B cell (primary cell): ENCODE results near the gene TMEM63A. TPM values are rescaled to one million over a fixed set of nuclear protein-coding genes. Genes with fewer than 3 reads are reported as not detected.

Source experiments
- ATAC-seq: fragments of 200-7000 bp; cut with Tn5 transposase; one replicate; pipeline ENCODE4 v1.10.0; 2021; ENCODE audit warnings: low read depth, mild to moderate bottlenecking, moderate number of reproducible peaks, moderate library complexity
- CTCF ChIA-PET: fragments of 350-600 bp; sonication (Branson Sonifier 250); formaldehyde crosslinking; loops from one replicate; lab custom pipeline; 2021; ENCODE audit warnings: antibody characterized with exemption, inconsistent platforms; lab: Charles Lee
- POLR2A ChIA-PET: fragments of 350-600 bp; sonication (Branson Sonifier 250); formaldehyde crosslinking; loops from one replicate; lab custom pipeline; 2021; ENCODE audit warnings: antibody characterized with exemption; lab: Charles Lee
- DNase-seq: peaks from one replicate; pipeline ENCODE4 v3.0.0; 2013
- H2AFZ ChIP-seq: 2 replicates; pipeline ENCODE4 v1.6.1; 2012; ENCODE audit warnings: mild to moderate bottlenecking, low read depth, low read length; ENCODE audit not compliant: insufficient read depth, poor library complexity, severe bottlenecking
- H3K27ac ChIP-seq, 2 donors: 1 replicate in 1 of 2; 2 replicates in 1 of 2; pipeline ENCODE4 v1.5.1; 2012 to 2013; ENCODE audit warnings: low read length in 2 of 2, mild to moderate bottlenecking in 2 of 2, moderate library complexity in 1 of 2
- H3K27me3 ChIP-seq, 4 experiments: fragments of 200-600 bp in 1 of 4; sonication (generic) in 1 of 4; replicated peaks in 1 of 4; 1 replicate in 2 of 4; 2 replicates in 2 of 4; pipeline versions ENCODE4 v1.6.1 to v1.7.0; 2013 to 2016; ENCODE audit warnings: low read length in 3 of 4, mild to moderate bottlenecking in 2 of 4, mixed read lengths in 1 of 4, moderate library complexity in 1 of 4; ENCODE audit not compliant: insufficient read depth in 4 of 4, control insufficient read depth in 3 of 4; ENCODE audit errors: control extremely low read depth in 1 of 4
- H3K36me3 ChIP-seq, 2 experiments: replicated peaks in 1 of 2; 1 replicate in 1 of 2; 2 replicates in 1 of 2; pipeline versions ENCODE4 v1.6.1 to v1.7.1; 2013; ENCODE audit warnings: low read length in 1 of 2; ENCODE audit not compliant: insufficient read depth in 2 of 2, control insufficient read depth in 1 of 2; ENCODE audit errors: control extremely low read depth in 1 of 2, extremely low read depth in 1 of 2
- H3K4me1 ChIP-seq, 2 donors: fragments of 200-600 bp in 1 of 2; sonication (generic) in 1 of 2; 1 replicate in 1 of 2; 2 replicates in 1 of 2; pipeline versions ENCODE4 v1.5.1 to v1.6.1; 2013 to 2017; ENCODE audit warnings: low read length in 2 of 2; ENCODE audit not compliant: control insufficient read depth in 2 of 2, insufficient read depth in 2 of 2
- H3K4me2 ChIP-seq: replicated peaks from 2 replicates; pipeline ENCODE3; 2012; ENCODE audit warnings: mild to moderate bottlenecking, low read depth, low read length; ENCODE audit not compliant: poor library complexity, severe bottlenecking
- H3K4me3 ChIP-seq, 5 experiments: fragments of 200-600 bp in 1 of 5; sonication (generic) in 1 of 5; 1 replicate in 3 of 5; 2 replicates in 2 of 5; pipeline versions ENCODE4 v1.5.1 to v1.7.0; 2011 to 2016; ENCODE audit warnings: low read length in 4 of 5, mild to moderate bottlenecking in 4 of 5, low read depth in 2 of 5, control low read depth in 1 of 5, moderate library complexity in 1 of 5; ENCODE audit not compliant: insufficient read depth in 1 of 5; ENCODE audit errors: control extremely low read depth in 1 of 5, extremely low read depth in 1 of 5
- H3K79me2 ChIP-seq: fragments of 200-600 bp; sonication (generic); one replicate; pipeline ENCODE4 v1.6.0; 2016; ENCODE audit warnings: low read length; ENCODE audit not compliant: control insufficient read depth, insufficient read depth
- H3K9ac ChIP-seq: fragments of 200-600 bp; sonication (generic); 2 replicates; pipeline ENCODE4 v1.6.1; 2017; ENCODE audit warnings: mild to moderate bottlenecking, low read length, moderate library complexity
- H3K9me3 ChIP-seq, 3 donors: one replicate each; pipeline versions ENCODE4 v1.6.1 to v1.7.1; 2013; ENCODE audit warnings: low read length in 2 of 3; ENCODE audit not compliant: control insufficient read depth in 2 of 3, insufficient read depth in 1 of 3; ENCODE audit errors: control extremely low read depth in 1 of 3
- H4K20me1 ChIP-seq: 2 replicates; pipeline ENCODE4 v1.6.0; 2012; ENCODE audit warnings: mild to moderate bottlenecking, low read length; ENCODE audit not compliant: insufficient read depth, control insufficient read depth, poor library complexity, severe bottlenecking
- H3K27ac Mint-ChIP-seq: one replicate; pipeline ENCODE4 v1.8.0; 2021; ENCODE audit warnings: mixed read lengths
- H3K27me3 Mint-ChIP-seq: one replicate; pipeline ENCODE4 v1.8.0; 2021; ENCODE audit warnings: mixed read lengths
- H3K4me1 Mint-ChIP-seq: one replicate; pipeline ENCODE4 v1.8.0; 2021; ENCODE audit warnings: mixed read lengths
- H3K4me3 Mint-ChIP-seq: one replicate; pipeline ENCODE4 v1.8.0; 2021; ENCODE audit warnings: mixed read lengths
- H3K9me3 Mint-ChIP-seq: one replicate; pipeline ENCODE4 v1.8.0; 2022; ENCODE audit warnings: mixed read lengths; ENCODE audit not compliant: insufficient read depth
- CTCF ChIP-seq: fragments of 200-600 bp; IDR thresholded peaks from one replicate; pipeline ENCODE4 v1.8.0; 2022; ENCODE audit warnings: antibody characterized with exemption, mild to moderate bottlenecking
- EZH2 ChIP-seq: IDR thresholded peaks from 2 replicates; pipeline ENCODE4 v1.6.1; 2012; ENCODE audit warnings: borderline replicate concordance, low read depth, mild to moderate bottlenecking, moderate library complexity, low read length; ENCODE audit not compliant: insufficient read depth, poor library complexity, severe bottlenecking
- WGBS: methylation state at CpG from one replicate; pipeline ENCODE4 v1.1.5; 2013; ENCODE audit warnings: missing lambda C conversion rate; ENCODE audit not compliant: insufficient coverage; 5-methylcytosine and 5-hydroxymethylcytosine counted together
- intact Hi-C: fragments of 100-400 bp; cut with micrococcal nuclease; formaldehyde crosslinking; loops from one replicate; pipeline ENCODE4 v1.10.0; 2022
- polyA plus RNA-seq: library from polyadenylated mRNA; depleted of rRNA; stranded (reverse); fragments of >200 nt; gene quantifications from 2 replicates; pipeline ENCODE4 v1.2.3, GENCODE V29; 2012
- total RNA-seq, 2 donors: library from RNA; stranded (reverse); fragments of 120-200 nt in 1 of 2; gene quantifications; 1 replicate in 1 of 2; 2 replicates in 1 of 2; pipeline versions ENCODE4 v1.2.3 to v1.2.4, GENCODE V29; 2013 to 2022

TMEM63A gene
- total and polyA plus RNA-seq, 2 donors (not counting 1 experiment from before 2014, with no cell fraction given) = 209 to 238 TPM

- H3K4me3 ChIP-seq = no peak overlapping the region
- H4K20me1 ChIP-seq = peaks cover under 1% of the 10 kb centered on the region
- no peak overlapping the region for H3K4me2 ChIP-seq
- 93% methylated on average over 3 of the region's 6 CpGs for WGBS
- no peaks in the 10 kb centered on the region for H3K9me3 Mint-ChIP-seq
- H2AFZ ChIP-seq = no peak overlapping the region
- ChIA-PET POLR2A (no interaction called here), CTCF (interaction anchor here (1.3 kb wide), 1 partner anchor 440 kb away, joined by 3 read pairs; no protein-coding TSS in a partner anchor)
- peaks cover 16% of the 10 kb centered on the region for H3K4me1 Mint-ChIP-seq
- no peaks in the 10 kb centered on the region for H3K79me2 ChIP-seq
- intact Hi-C loops = loop anchor here (10.0 kb wide), 1 partner anchor 360 kb away; no protein-coding TSS in a partner anchor
- H3K36me3 ChIP-seq = peaks cover 4 to 30% of the 10 kb centered on the region in 2 experiments
- no peak overlapping the region for H3K27ac ChIP-seq
- no peak for ATAC-seq
- TF ChIP-seq EZH2 = no peak
- no peak for TF ChIP-seq CTCF
- H3K4me1 ChIP-seq = peaks cover 18 to 19% of the 10 kb centered on the region in 2 donors
- no peaks in the 10 kb centered on the region for H3K27me3 Mint-ChIP-seq
- H3K4me3 Mint-ChIP-seq = no peak overlapping the region
- H3K27ac Mint-ChIP-seq = no peak overlapping the region
- no peak for DNase-seq
- H3K27me3 ChIP-seq = no peaks in the 10 kb centered on the region
- no peak overlapping the region for H3K9ac ChIP-seq
- H3K9me3 ChIP-seq = peaks cover 0 to 4% (median 0%) of the 10 kb centered on the region in 3 donors
Measured at GRCh38 chr1:225914947-225915346, 32.8 kb upstream of the TMEM63A start.

- H3K79me2 ChIP-seq = no peaks in the 10 kb centered on the region
- DNase-seq (no peak), ATAC-seq (no peak)
- no peak overlapping the region for H3K4me2 ChIP-seq
- no peak overlapping the region for H3K9ac ChIP-seq
- no peaks in the 10 kb centered on the region for H3K27me3 ChIP-seq
- peaks cover 23 to 25% of the 10 kb centered on the region in 2 donors for H3K4me1 ChIP-seq
- no peaks in the 10 kb centered on the region for H4K20me1 ChIP-seq
- ChIA-PET POLR2A (no interaction called here), CTCF (interaction anchor here (1.3 kb wide), 1 partner anchor 440 kb away, joined by 3 read pairs; no protein-coding TSS in a partner anchor)
- peaks cover 0 to 4% (median 0%) of the 10 kb centered on the region in 3 donors for H3K9me3 ChIP-seq
- intact Hi-C loops = loop anchor here (10.0 kb wide), 1 partner anchor 360 kb away; no protein-coding TSS in a partner anchor
- H3K9me3 Mint-ChIP-seq = no peaks in the 10 kb centered on the region
- no peak overlapping the region for H3K27ac Mint-ChIP-seq
- no peak overlapping the region for H3K27ac ChIP-seq
- peaks cover 4 to 24% of the 10 kb centered on the region in 2 experiments for H3K36me3 ChIP-seq
- 91% methylated on average over 4 of the region's 6 CpGs for WGBS
- H3K4me1 Mint-ChIP-seq = peaks cover 20% of the 10 kb centered on the region
- H2AFZ ChIP-seq = no peak overlapping the region
- no peaks in the 10 kb centered on the region for H3K27me3 Mint-ChIP-seq
- no peak overlapping the region for H3K4me3 ChIP-seq
- TF ChIP-seq CTCF = no peak
- TF ChIP-seq EZH2 = no peak
- no peak overlapping the region for H3K4me3 Mint-ChIP-seq
Measured at GRCh38 chr1:225914391-225914790, 32.2 kb upstream of the TMEM63A start.
